ENCODE measurements around the gene PITPNC1. TPM values are rescaled to one million over a fixed set of nuclear protein-coding genes. Genes with fewer than 3 reads are reported as not detected.

PITPNC1 gene
- total and polyA plus RNA-seq, 2 of the 13 experiments (the other 11 are each of a cell fraction or from before 2014, with no cell fraction given), result 4.1 to 5.7 TPM

DNA sequence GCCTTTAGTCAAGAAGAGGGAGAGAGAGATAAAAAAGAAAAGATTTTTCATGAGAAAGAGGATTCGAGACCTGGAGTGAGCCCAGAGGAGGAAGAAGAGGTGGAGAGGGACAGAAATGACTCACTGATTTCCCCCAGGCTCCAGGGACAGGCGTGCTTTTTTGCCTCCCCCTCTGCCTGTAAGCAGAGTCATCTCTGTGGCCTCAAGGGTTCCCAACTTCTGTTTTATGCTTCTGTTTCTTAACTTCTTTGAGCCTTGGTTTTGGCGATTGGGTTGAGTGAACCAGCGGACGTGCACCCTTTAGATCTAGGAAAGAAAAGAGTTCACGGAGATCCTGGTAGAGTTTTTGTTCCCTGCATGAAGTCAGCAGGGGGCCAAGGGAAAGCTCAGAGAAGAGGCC, 192.8 kb downstream of the PITPNC1 start:
- WGBS (ENCODE audit: low lambda C conversion rate), result 79% methylated on average over 6 of the region's 6 CpGs
- H4K20me1 ChIP-seq (ENCODE audit: insufficient read depth, low read length), result no peaks in the 10 kb centered on the region
- no peak for FAIRE-seq
- ATAC-seq, result no peak
- H3K79me2 ChIP-seq (ENCODE audit: insufficient read depth, low read length), result no peaks in the 10 kb centered on the region
- no peak overlapping the region for H3K27ac ChIP-seq (ENCODE audit: extremely low read length, insufficient read depth, low read length)
- TF ChIP-seq HNRNPK (IDR thresholded peaks at IDR 0.05; ENCODE audit: low read depth, low read length, poor library complexity, severe bottlenecking) (no peak), SYNCRIP (IDR thresholded peaks at IDR 0.05; ENCODE audit: insufficient read depth, low read depth, low read length) (no peak), IRX3 (CRISPR knock-in tag; IDR thresholded peaks at IDR 0.05; ENCODE audit: borderline replicate concordance, low read depth) (no peak), ZNF160 (CRISPR knock-in tag; IDR thresholded peaks at IDR 0.05) (no peak), LCORL (IDR thresholded peaks at IDR 0.05) (no peak), LCORL (CRISPR knock-in tag; IDR thresholded peaks at IDR 0.05) (no peak), ZNF430 (CRISPR knock-in tag; IDR thresholded peaks at IDR 0.05) (no peak), HDAC2 (CRISPR knock-in tag; IDR thresholded peaks at IDR 0.05) (no peak)
- CTCF ChIA-PET (ENCODE audit: low intra/inter-chr PET ratio, low total read pairs), result no interaction called here
- no peak overlapping the region for H3K9ac ChIP-seq (ENCODE audit: insufficient read depth, low read depth, low read length)
- H3K4me2 ChIP-seq (ENCODE audit: low read depth, low read length), result no peak overlapping the region
- in situ Hi-C loops (cut with HindIII; ENCODE audit: extremely low pct_ligation_motif_present, low pct_unique_long_range_greater_than_20kb), result no loop called here
- no peaks in the 10 kb centered on the region for H3K9me3 ChIP-seq (ENCODE audit: low read length)
- H3K4me1 ChIP-seq (ENCODE audit: insufficient read depth, low read length), result no peaks in the 10 kb centered on the region
- no peak overlapping the region for H2AFZ ChIP-seq (ENCODE audit: low read length)
- no peak overlapping the region for H3K4me3 ChIP-seq (replicated peaks in 1 of 3; ENCODE audit: insufficient read depth in 1 of 3, low read depth in 2 of 3, low read length in 3 of 3)
- DNase-seq (ENCODE audit: low spot score), result no peak
- intact Hi-C loops (cut with micrococcal nuclease; ENCODE audit: unreplicated experiment), result no loop called here
- POLR2A ChIA-PET, result no interaction called here
- no TSS peak for BruUV-seq (replicated peaks)
- no peaks in the 10 kb centered on the region for H3K27me3 ChIP-seq (ENCODE audit: control insufficient read depth in 1 of 2, insufficient read depth in 2 of 2, low read length in 2 of 2)
- no peaks in the 10 kb centered on the region for H3K36me3 ChIP-seq (replicated peaks in 1 of 2; ENCODE audit: control insufficient read depth in 1 of 2, insufficient read depth in 2 of 2, low read length in 2 of 2)

- CTCF ChIA-PET (ENCODE audit: low intra/inter-chr PET ratio, low total read pairs), result no interaction called here
Observed at GRCh38 chr17:67570797-67571196, 193.7 kb downstream of the PITPNC1 start.

More at GRCh38 chr17:67570797-67571196, 193.7 kb downstream of the PITPNC1 start:
- no peak overlapping the region for H3K4me3 ChIP-seq (replicated peaks in 1 of 3; ENCODE audit: insufficient read depth in 1 of 3, low read depth in 2 of 3, low read length in 3 of 3)
- WGBS (ENCODE audit: low lambda C conversion rate), result 71% methylated on average over 1 of the region's 1 CpG
- H3K27me3 ChIP-seq (ENCODE audit: control insufficient read depth in 1 of 2, insufficient read depth in 2 of 2, low read length in 2 of 2), result no peaks in the 10 kb centered on the region
- no peaks in the 10 kb centered on the region for H3K4me1 ChIP-seq (ENCODE audit: insufficient read depth, low read length)
- no peak overlapping the region for H3K27ac ChIP-seq (ENCODE audit: extremely low read length, insufficient read depth, low read length)
- no peak overlapping the region for H3K9ac ChIP-seq (ENCODE audit: insufficient read depth, low read depth, low read length)
- H3K4me2 ChIP-seq (ENCODE audit: low read depth, low read length), result no peak overlapping the region
- H2AFZ ChIP-seq (ENCODE audit: low read length), result no peak overlapping the region
- intact Hi-C loops (cut with micrococcal nuclease; ENCODE audit: unreplicated experiment) (no loop called here), in situ Hi-C loops (cut with HindIII; ENCODE audit: extremely low pct_ligation_motif_present, low pct_unique_long_range_greater_than_20kb) (no loop called here)
- H4K20me1 ChIP-seq (ENCODE audit: insufficient read depth, low read length), result no peaks in the 10 kb centered on the region
- POLR2A ChIA-PET, result no interaction called here
- no peaks in the 10 kb centered on the region for H3K79me2 ChIP-seq (ENCODE audit: insufficient read depth, low read length)
- TF ChIP-seq PHF20 (CRISPR knock-in tag; IDR thresholded peaks at IDR 0.05), result no peak
- TF ChIP-seq ZNF292 (CRISPR knock-in tag; IDR thresholded peaks at IDR 0.05; ENCODE audit: borderline replicate concordance, low read depth), result no peak
- TF ChIP-seq RBM39 (IDR thresholded peaks at IDR 0.05; ENCODE audit: low read depth, low read length, poor library complexity, severe bottlenecking), result no peak
- H3K9me3 ChIP-seq (ENCODE audit: low read length), result no peaks in the 10 kb centered on the region
- DNase-seq (ENCODE audit: low spot score), result no peak
- no peaks in the 10 kb centered on the region for H3K36me3 ChIP-seq (replicated peaks in 1 of 2; ENCODE audit: control insufficient read depth in 1 of 2, insufficient read depth in 2 of 2, low read length in 2 of 2)
- FAIRE-seq, result no peak
- no peak for ATAC-seq
- BruUV-seq (replicated peaks), result no TSS peak
